Fibroblast of pulmonary artery (primary cell): Measurements from ENCODE around the gene MAP7.
"Not testable (repeated sequence)": the region's sequence is repeated elsewhere in the genome, so short reads cannot be mapped to it uniquely, and the experiment has no call there.

Experiments
- DNase-seq: peaks from one replicate; pipeline ENCODE4 v3.0.0-alpha.2; 2010; ENCODE audit warnings: low read depth
- H3K4me3 ChIP-seq: replicated peaks from 2 replicates; pipeline ENCODE4 v1.5.1; 2011; ENCODE audit warnings: low read depth, mild to moderate bottlenecking, control low read depth, low read length, moderate library complexity
- TF ChIP-seq, protein P1 (sequence below): IDR thresholded peaks from 2 replicates; pipeline ENCODE4 v1.5.1; 2011; ENCODE audit warnings: mild to moderate bottlenecking, control low read depth, low read length, inconsistent platforms; ENCODE audit errors: missing control alignments

The MAP7 gene

DNA sequence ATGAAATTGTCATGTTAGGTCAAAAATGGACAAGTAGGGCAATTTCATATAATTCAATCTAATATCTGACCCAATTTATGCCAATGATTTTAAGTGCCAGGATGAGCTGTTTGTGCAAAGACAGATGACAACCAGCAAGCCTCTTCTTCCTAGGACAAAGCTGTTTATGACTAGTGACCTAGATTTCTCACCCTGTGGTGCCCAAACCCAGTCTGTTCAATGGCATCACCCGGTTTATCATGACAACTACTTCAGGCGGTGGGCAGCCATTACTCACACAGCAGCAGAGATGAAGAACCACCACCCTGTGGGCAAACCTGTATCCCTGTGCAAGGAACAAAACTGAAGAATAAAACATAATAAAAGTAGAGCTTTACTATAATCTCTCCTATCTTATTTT is 59.0 kb downstream of the MAP7 start:
- DNase-seq = no peak
- TF ChIP-seq, protein P1, sequence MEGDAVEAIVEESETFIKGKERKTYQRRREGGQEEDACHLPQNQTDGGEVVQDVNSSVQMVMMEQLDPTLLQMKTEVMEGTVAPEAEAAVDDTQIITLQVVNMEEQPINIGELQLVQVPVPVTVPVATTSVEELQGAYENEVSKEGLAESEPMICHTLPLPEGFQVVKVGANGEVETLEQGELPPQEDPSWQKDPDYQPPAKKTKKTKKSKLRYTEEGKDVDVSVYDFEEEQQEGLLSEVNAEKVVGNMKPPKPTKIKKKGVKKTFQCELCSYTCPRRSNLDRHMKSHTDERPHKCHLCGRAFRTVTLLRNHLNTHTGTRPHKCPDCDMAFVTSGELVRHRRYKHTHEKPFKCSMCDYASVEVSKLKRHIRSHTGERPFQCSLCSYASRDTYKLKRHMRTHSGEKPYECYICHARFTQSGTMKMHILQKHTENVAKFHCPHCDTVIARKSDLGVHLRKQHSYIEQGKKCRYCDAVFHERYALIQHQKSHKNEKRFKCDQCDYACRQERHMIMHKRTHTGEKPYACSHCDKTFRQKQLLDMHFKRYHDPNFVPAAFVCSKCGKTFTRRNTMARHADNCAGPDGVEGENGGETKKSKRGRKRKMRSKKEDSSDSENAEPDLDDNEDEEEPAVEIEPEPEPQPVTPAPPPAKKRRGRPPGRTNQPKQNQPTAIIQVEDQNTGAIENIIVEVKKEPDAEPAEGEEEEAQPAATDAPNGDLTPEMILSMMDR = no peak
- H3K4me3 ChIP-seq = no peak overlapping the region

DNA sequence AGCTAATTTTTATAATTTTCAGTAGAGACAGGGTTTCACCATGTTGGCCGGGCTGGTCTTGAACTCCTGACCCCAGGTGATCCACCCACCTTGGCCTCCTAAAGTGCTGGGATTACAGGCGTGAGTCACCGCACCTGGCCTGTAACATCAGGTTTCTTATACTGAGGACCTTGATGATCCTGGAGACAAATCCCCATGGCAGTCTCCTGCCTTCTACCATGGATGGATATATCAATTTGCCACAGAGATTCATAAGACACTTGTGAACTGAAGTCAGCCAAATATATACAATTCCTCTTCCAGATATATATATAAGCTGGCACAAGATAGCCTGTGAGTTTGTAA is 60.6 kb downstream of the MAP7 start:
- DNase-seq, H3K4me3 ChIP-seq: not testable (repeated sequence)

DNA sequence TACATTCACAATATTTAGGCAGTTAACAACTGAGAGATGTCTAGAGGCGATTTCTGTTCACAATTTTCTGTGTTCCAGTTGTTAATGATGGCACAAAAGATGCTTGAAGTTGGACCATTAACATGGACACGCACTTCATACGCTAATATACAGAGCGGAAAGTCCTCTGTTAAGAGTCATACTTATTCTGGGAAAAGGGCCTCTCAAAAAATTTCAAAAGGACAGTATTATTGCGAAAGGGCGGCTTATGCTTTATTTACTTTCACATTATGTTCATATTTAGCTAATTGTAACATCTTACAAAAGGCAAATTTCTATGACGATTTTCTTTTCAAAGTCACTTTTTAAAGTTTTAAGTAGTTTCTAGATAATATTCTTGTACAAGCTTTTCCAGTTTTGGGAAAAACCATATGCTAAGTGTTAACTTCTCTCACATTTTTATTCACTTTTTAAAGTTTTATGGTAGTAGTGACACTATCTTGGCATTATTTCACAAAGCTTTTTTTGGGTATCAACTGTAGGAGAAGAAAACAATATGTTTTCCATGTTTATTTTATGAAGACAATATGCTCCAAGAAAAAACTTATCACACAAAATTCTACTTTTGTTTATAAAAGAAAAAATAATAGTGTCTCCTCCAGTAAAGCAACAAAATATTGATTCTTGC is 62.3 kb downstream of the MAP7 start:
- DNase-seq = no peak
- no peak overlapping the region for H3K4me3 ChIP-seq
- TF ChIP-seq, protein P1 = no peak

DNA sequence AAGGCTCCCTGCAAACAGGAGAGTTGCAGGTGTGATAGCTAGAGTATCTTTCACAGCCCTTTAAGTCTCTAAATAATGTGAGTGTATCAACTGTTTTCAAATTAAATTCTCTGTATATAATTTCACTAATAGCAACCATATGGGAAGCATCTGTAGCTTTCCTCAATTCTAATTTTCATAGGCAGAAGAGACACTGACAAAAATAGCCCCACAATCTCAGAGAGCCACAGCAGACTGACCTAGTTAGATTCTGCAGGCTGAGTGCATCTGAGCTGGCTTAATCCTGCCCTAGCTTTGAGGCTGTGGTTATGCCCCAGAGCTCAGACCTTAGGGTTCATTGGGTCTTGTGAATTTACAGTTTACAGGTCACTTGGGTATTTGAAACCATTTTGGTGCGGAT is 63.9 kb downstream of the MAP7 start:
- TF ChIP-seq, protein P1 = no peak
- no peak for DNase-seq
- H3K4me3 ChIP-seq = no peak overlapping the region

DNA sequence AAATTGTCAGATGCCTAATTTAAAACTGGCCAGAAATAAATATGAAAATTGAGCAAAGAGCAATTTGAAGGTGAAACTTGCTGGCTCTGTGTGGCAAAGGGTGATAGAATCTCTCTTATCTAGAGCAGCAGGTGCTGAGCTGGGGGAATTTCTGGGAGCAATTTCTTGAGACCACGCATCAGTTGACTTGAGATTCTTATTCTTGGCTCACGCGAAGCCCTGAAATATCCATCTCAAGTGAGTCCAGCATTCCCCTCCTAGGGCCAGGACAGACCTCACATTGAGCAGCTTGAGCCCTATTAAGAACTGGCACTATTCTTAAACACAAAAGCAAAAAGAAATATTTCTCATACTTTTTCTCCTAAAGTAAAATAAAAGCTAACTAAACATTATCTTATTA is 66.3 kb downstream of the MAP7 start:
- TF ChIP-seq, protein P1 = no peak

DNA sequence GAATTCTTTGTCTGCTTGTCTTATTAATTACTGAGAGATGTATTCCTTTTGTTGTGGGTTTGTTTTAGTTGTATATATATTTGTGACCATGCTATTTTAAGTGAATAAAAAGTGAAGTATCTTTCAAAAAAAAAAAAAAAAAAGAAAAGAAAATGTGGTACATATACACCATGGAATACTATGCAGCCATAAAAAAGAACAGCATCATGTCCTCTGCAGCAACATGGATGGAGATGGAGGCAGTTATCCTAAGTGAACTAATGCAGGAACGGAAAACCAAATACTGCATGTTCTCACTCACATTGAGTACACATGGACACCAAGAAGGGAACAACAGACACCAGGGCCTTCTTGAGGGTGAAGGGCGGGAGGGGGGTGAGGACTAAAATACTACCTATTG is 67.2 kb downstream of the MAP7 start:
- DNase-seq, H3K4me3 ChIP-seq: not testable (repeated sequence)

More for the DNA sequence above, 66.3 kb downstream of the MAP7 start:
- H3K4me3 ChIP-seq = no peak overlapping the region
- DNase-seq = no peak

DNA sequence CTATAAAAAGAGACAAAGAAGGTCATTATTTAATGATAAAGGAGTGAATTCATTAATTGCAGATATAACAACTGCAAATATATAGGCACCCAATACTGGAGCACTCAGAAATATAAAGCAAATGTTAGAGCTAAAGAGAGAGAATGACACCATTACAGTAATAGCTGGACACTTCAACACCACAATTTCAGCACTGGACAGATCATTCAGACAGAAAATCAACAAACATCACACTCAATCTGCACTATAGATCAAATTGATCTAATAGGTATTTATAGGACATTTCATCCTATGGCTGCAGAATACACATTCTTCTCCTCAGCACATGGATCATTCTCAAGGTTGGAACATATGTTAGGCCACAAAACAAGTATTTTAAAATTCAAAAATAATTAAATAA is 72.7 kb downstream of the MAP7 start:
- no peak overlapping the region for H3K4me3 ChIP-seq
- TF ChIP-seq, protein P1 = no peak
- DNase-seq = no peak

DNA sequence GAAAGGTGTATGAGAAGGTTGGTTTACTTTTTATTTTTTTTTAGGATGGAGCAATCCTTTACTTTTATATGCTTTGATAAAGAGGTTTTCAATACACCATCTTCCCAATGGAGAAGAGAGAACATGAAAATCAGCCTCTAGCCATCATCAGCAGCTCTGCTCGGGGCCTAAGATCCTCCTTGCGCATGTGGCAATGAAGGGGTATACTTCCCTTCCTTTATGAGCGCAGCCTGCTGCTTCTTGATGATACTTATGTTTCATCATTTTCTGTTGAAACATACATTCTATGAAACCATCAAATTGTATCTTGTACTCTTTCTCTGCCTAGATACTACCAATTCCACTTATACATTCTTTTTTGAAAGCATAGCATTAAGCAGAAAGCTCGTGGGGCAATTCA is 74.5 kb downstream of the MAP7 start:
- no peak overlapping the region for H3K4me3 ChIP-seq
- no peak for DNase-seq
- TF ChIP-seq, protein P1 = no peak
